Mesothelial cell of epicardium (in vitro differentiated cells): ENCODE measurements around the gene RASL12. TPM values are rescaled to one million over a fixed set of nuclear protein-coding genes. Genes with fewer than 3 reads are reported as not detected.

ENCODE experiments used
- DNase-seq, 2 experiments: peaks; one replicate each; pipeline ENCODE4 v3.0.0; 2021; ENCODE audit warnings: low spot score in 2 of 2; ENCODE audit not compliant: unreplicated experiment in 2 of 2
- H3K27ac Mint-ChIP-seq: 2 replicates; pipeline ENCODE4 v1.8.0; 2021; ENCODE audit warnings: mixed read lengths
- H3K27me3 Mint-ChIP-seq: 2 replicates; pipeline ENCODE4 v1.8.0; 2021; ENCODE audit warnings: low read depth, mixed read lengths
- H3K36me3 Mint-ChIP-seq: 2 replicates; pipeline ENCODE4 v1.8.0; 2021; ENCODE audit warnings: mixed read lengths
- H3K4me1 Mint-ChIP-seq: 2 replicates; pipeline ENCODE4 v1.8.0; 2021; ENCODE audit warnings: mixed read lengths
- H3K4me3 Mint-ChIP-seq: 2 replicates; pipeline ENCODE4 v1.8.0; 2021; ENCODE audit warnings: mild to moderate bottlenecking, moderate library complexity, mixed read lengths
- H3K9me3 Mint-ChIP-seq: 2 replicates; pipeline ENCODE4 v1.8.0; 2021; ENCODE audit warnings: mixed read lengths
- total RNA-seq: library from RNA; stranded (reverse); gene quantifications from 3 replicates; pipeline ENCODE4 v1.2.1, GENCODE V29; 2021
- TF ChIP-seq, protein P1 (sequence below): fragments of 200-600 bp; sonication (generic); IDR thresholded peaks from one replicate; pipeline ENCODE4 v1.5.0; 2021; ENCODE audit warnings: antibody characterized with exemption; ENCODE audit not compliant: unreplicated experiment

Gene RASL12
- total RNA-seq, 1 donor from 2014 or later: 11.7 TPM

DNA sequence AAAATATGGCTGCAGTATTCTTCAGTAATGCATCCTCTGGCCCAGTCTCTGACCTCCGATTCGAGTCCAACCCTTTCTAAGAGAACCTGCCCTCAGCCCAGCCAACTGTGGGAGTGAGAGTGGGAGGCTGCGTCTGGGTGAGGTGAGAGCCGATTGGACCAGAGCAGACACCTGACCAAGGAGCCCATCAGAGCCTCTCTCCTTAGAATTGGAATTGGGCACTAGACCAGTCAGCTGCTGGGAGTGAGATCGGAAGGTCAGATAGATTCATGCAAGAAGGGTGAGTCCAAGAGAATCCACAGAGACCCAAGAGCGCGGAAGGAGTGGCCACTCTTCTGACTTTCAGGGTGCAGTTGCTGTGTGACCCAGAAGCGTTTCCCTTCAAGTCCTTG lies 10.2 kb downstream of the RASL12 start:
- Mint-ChIP-seq H3K4me3 (no peak overlapping the region), H3K27ac (no peak overlapping the region), H3K4me1 (no peaks in the 10 kb centered on the region), H3K36me3 (peaks cover 2% of the 10 kb centered on the region), H3K27me3 (no peaks in the 10 kb centered on the region), H3K9me3 (no peaks in the 10 kb centered on the region)
- TF ChIP-seq, protein P1, sequence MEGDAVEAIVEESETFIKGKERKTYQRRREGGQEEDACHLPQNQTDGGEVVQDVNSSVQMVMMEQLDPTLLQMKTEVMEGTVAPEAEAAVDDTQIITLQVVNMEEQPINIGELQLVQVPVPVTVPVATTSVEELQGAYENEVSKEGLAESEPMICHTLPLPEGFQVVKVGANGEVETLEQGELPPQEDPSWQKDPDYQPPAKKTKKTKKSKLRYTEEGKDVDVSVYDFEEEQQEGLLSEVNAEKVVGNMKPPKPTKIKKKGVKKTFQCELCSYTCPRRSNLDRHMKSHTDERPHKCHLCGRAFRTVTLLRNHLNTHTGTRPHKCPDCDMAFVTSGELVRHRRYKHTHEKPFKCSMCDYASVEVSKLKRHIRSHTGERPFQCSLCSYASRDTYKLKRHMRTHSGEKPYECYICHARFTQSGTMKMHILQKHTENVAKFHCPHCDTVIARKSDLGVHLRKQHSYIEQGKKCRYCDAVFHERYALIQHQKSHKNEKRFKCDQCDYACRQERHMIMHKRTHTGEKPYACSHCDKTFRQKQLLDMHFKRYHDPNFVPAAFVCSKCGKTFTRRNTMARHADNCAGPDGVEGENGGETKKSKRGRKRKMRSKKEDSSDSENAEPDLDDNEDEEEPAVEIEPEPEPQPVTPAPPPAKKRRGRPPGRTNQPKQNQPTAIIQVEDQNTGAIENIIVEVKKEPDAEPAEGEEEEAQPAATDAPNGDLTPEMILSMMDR: no peak
- no peak for DNase-seq

DNA sequence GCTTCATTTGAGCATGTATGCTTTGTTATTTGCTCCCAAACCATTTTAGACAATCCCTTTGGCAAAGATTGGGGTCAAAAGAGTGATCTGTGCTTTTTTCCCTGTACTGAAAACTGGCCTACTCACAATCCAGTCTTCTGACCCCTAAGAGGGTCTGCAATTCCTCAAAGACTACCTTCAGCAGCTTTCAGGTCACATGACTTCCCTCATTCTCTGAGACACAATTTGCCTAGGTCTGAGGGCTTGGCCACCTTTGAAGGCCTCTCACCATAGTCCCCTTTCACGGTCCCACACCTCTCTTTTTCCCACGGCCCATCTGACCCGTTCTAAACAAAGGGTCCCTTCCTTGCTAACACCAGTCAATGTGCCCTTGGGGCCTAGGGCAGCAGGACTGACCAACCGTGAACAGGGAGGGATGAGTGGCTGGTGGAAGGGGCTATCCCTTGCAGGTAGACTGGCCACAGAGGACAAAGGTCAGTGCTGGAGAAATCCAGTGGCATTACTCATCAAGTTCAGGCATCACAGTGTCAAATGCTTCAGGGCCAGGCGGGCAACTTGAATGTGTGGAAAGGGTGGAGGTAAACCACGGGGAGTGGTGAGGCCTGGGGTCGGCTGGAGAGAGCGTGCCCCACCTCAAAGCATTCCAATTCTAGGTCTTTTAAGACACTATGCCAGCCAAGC lies 10.8 kb downstream of the RASL12 start:
- Mint-ChIP-seq H3K36me3 (peaks cover 2% of the 10 kb centered on the region), H3K4me1 (no peaks in the 10 kb centered on the region), H3K27me3 (no peaks in the 10 kb centered on the region), H3K4me3 (no peak overlapping the region), H3K9me3 (no peaks in the 10 kb centered on the region), H3K27ac (no peak overlapping the region)
- TF ChIP-seq, protein P1: no peak
- no peak for DNase-seq

DNA sequence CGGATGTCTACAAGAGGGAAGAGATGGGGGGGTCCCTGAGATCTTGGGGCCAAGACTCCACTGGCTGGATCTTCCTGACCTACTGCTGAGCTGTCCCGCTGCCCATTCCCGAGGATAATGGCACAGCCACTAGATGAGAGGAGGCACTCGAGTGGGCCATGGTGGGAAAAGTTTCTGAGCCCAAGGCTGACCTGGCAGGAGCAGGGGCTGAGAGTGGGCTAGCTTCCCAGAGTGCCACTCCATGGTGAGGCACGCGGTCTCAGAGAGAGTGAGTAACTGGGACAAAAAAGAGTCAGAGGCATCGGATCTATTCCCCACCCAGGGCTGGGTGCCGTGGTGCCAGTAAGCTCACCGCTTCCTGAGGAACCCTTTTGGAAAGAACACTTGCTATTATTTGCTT lies 11.7 kb downstream of the RASL12 start:
- DNase-seq: no peak
- H3K27ac Mint-ChIP-seq: no peak overlapping the region
- no peak overlapping the region for H3K4me3 Mint-ChIP-seq
- no peaks in the 10 kb centered on the region for H3K27me3 Mint-ChIP-seq
- no peaks in the 10 kb centered on the region for H3K9me3 Mint-ChIP-seq
- H3K36me3 Mint-ChIP-seq: peaks cover 2% of the 10 kb centered on the region
- no peaks in the 10 kb centered on the region for H3K4me1 Mint-ChIP-seq
- TF ChIP-seq, protein P1: no peak

DNA sequence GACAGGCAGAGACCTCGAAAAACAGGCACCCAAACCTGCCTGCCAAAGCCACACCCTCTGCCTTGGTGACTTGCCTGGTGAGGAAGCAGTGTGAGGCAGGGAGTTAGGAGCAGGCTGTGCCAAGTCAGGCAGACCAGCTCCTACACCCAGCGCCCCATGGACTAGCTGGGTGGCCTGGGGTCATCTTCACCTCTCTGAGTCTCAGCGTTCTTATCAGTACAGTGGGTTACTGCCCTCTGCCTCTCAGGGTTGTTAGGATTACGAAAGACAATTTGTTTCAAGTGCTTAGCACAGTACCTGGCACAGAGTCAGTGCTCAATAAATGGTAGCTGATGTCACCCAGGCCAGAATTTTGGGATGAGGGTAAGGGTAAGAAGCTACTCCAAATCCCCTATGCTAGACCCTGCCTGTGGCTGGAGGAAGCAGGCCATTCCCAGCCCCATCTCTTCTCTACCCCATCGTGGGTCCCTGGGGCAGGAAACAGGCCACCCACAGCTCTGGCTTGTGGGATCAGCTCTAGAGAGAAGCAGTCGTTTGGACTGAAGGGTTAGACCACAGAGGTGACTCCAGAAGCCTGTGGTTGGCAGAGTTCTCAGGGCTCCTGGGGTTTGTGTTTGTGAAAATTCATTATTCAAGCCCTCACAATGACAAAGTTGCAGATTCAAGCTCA lies 12.5 kb downstream of the RASL12 start:
- no peak overlapping the region for H3K27ac Mint-ChIP-seq
- H3K27me3 Mint-ChIP-seq: no peaks in the 10 kb centered on the region
- no peak overlapping the region for H3K4me3 Mint-ChIP-seq
- no peak for DNase-seq
- peaks cover 2% of the 10 kb centered on the region for H3K36me3 Mint-ChIP-seq
- TF ChIP-seq, protein P1: no peak
- H3K4me1 Mint-ChIP-seq: peaks cover under 1% of the 10 kb centered on the region
- no peaks in the 10 kb centered on the region for H3K9me3 Mint-ChIP-seq

DNA sequence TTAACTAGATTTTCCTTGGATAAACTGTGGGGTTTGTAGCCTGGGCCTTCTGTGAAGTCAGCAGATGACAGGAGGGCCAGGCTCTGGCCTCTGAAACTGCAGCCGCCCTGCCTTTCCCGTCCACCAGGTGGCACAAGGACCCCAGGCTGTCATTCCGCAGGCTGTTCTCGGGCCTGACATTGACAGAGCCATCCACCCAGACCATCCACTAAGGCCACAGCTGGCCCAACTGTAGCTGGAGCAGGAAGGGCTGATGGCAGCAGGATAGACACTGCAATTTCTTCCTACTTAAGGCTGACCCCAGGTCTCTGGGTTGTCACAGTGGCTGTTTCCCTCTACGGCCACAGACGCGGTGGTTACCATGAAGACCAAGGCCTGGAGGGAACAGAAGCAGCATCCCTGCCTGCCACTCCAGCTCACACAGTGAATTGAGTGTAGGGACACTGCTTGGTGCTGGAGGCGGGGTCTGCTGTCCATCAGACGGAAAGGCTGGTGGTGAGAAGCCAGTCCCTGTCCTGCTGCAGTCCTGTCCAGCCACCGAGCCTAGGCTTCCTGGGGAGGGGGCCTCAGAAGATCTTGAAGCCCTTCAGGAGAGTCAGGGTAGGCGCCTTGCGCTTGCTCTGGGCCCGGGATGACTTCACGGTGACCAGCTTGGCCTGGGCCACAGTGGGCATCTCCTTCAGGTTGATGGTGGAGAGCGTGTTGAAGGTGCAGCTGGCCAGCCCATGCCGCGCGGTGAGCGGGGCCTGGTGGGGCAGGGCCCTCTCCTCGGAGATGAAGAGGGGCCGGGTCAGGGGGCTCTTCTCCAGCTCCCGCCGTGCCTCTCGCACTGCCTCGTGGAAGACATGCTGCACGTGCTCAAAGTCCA lies 13.2 kb downstream of the RASL12 start:
- TF ChIP-seq, protein P1: peak; percentile 85
- no peak overlapping the region for H3K4me3 Mint-ChIP-seq
- no peaks in the 10 kb centered on the region for H3K9me3 Mint-ChIP-seq
- H3K27ac Mint-ChIP-seq: no peak overlapping the region
- peaks cover 4% of the 10 kb centered on the region for H3K4me1 Mint-ChIP-seq
- DNase-seq: peak in 1 of 2 experiments; percentile 81
- no peaks in the 10 kb centered on the region for H3K27me3 Mint-ChIP-seq
- no peaks in the 10 kb centered on the region for H3K36me3 Mint-ChIP-seq
